GM12875 (cell line): Measurements from ENCODE around the gene EPHX1.
"Not testable (repeated sequence)": the region's sequence is repeated elsewhere in the genome, so short reads cannot be mapped to it uniquely, and the experiment has no call there.

Experiments used
- H3K4me3 ChIP-seq: one replicate; pipeline ENCODE4 v1.5.1; 2011; ENCODE audit warnings: low read depth, low read length, control low read depth
- CTCF ChIP-seq: IDR thresholded peaks from 2 replicates; pipeline ENCODE4 v1.5.1; 2011; ENCODE audit warnings: low read depth, mild to moderate bottlenecking, control low read depth, inconsistent platforms, low read length, moderate library complexity, borderline replicate concordance; ENCODE audit not compliant: insufficient read depth

EPHX1 gene

DNA sequence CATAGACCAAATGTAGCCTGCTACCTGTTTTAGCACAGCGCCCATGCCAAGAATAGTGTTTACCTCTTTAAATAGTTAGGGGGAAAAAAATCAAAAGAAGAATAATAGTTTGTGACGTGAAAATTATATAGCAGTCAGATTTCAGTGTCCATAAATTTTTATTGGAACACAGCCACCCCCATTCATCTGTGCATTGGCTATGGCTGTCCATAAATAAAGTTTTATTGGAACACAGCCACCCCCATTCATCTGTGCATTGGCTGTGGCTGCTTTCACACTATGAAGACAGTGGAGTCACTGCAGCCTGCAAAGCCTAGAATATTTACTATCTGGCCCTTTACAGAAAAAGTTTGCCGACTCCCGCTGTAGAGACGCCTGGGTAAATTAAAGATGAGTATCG lies 20.9 kb downstream of the EPHX1 start:
- TF ChIP-seq CTCF: no peak
- H3K4me3 ChIP-seq: no peak overlapping the region

DNA sequence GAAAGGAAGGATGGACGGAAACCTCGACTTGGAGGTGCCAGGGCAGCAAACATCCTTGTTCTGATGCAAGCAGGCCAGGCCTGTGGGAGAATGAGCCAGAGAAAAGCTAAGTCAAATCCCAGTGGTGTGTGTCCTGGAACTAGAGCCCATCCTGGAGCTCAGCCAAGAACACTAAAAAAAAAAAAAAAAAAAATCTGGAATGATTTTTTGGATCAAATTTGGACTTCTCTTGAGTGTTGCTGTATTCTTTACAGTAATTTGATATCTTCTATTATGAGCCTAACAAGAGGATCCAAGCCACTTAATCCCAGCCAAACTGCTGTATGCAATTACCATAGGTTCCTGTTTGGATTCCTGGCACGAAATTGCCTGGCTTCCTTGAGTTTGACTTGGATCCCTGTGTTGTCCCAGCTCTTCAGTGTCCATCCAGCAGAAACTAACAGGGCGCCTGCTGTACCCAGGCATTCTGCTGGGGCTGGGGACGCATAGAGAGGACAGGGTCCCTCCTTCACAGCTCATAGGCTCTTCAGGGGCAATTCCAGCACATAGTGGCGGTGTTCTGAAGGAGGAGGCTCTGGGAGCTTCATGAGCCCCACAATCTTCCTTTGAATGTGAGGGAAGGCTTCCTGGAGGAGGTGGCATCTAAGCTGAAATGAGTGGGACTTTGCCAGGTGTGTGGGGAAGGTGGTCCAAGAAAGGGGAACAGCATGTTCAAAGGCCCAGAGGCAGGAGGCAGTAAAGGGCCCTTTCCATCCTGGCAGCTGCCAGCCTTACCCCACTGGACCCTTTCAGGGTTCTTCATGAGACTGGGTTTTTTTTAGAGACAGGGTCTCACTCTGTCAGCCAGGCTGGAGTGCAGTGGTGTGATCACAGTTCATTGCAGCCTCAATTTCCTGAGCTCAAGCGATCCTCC lies 24.7 kb downstream of the EPHX1 start:
- H3K4me3 ChIP-seq: no peak overlapping the region
- TF ChIP-seq CTCF: no peak

DNA sequence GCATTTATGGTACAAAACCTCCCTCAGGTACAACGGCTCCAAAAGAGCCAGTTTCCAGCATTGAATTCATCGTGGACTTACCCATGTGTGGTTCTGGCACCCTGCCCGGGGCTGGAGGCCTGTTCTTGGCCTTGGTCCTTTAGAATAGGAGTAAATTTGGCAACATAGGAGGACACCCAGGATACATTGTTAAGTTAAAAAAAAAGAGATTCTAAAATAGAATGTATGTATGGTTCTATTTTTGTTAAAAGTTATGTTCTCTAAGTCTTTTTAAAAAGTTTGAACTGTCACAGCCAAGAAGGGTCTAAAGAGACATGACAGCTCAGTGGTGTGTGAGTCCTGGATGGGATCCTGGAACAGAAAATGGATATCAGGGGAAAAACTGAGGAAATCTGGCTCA lies 25.9 kb downstream of the EPHX1 start:
- no peak for TF ChIP-seq CTCF
- H3K4me3 ChIP-seq: no peak overlapping the region

DNA sequence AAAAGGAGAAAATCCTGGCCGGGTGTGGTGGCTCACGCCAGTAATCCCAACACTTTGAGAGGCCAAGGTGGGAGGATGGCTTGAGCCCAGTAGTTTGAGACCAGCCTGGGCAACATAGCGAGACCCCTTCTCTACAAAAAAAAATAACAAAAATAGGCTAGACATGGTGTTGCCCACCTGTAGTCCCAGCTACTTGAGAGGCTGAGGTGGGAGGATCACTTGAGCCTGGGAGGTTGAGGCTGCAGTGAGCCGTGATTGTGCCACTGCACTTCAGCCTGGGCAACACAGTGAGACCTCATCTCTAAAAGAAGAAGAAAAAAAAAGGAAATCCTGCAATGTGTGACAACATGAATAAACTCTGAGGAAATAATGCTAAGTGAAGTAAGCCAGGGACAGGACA lies 26.4 kb downstream of the EPHX1 start:
- H3K4me3 ChIP-seq: not testable (repeated sequence)

DNA sequence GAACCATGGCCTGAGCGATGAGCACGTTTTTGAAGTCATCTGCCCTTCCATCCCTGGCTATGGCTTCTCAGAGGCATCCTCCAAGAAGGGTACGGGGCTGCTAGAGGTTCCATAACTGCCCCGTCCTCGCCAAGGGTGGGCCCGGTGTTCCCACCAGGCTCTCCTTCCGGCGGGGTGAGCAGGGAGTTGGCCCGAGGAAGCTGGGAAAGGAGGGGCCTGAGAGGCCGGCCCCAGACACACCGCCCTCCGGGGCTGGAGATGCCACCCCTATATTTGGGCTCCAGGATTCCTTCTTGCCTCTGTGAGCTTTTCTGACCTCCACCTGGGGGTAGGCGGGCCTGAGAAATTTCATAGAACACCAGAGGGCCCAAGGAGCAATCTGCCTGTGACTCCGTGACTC lies 28.9 kb downstream of the EPHX1 start:
- TF ChIP-seq CTCF: no peak
- H3K4me3 ChIP-seq: no peak overlapping the region

GRCh38 chr1:225840223-225840610 lies 30.3 kb downstream of the EPHX1 start:
- TF ChIP-seq CTCF: no peak
- H3K4me3 ChIP-seq: no peak overlapping the region

GRCh38 chr1:225840713-225841112 lies 30.8 kb downstream of the EPHX1 start:
- no peak overlapping the region for H3K4me3 ChIP-seq
- TF ChIP-seq CTCF: no peak
